Activated naive CD8-positive, alpha-beta T cell treated with anti-CD3 and anti-CD28 coated beads for 36 hours (primary cell): ENCODE data around the gene NAA80. TPM values are rescaled to one million over a fixed set of nuclear protein-coding genes. Genes with fewer than 3 reads are reported as not detected.
A peak's percentile ranks its signal among the peaks of the same experiment; 100 is the strongest.
"Not testable (repeated sequence)": the region's sequence is repeated elsewhere in the genome, so short reads cannot be mapped to it uniquely, and the experiment has no call there.

Source experiments
- DNase-seq: peaks from one replicate; pipeline ENCODE4 v3.0.0; 2021
- H3K27ac Mint-ChIP-seq: one replicate; pipeline ENCODE4 v1.8.0; 2022; ENCODE audit warnings: mild to moderate bottlenecking, moderate library complexity, mixed read lengths
- H3K27me3 Mint-ChIP-seq: one replicate; pipeline ENCODE4 v1.8.0; 2022; ENCODE audit warnings: mild to moderate bottlenecking, mixed read lengths
- H3K36me3 Mint-ChIP-seq: one replicate; pipeline ENCODE4 v1.8.0; 2021; ENCODE audit warnings: mild to moderate bottlenecking, mixed read lengths
- H3K4me1 Mint-ChIP-seq: one replicate; pipeline ENCODE4 v1.8.0; 2021; ENCODE audit warnings: mixed read lengths
- H3K4me3 Mint-ChIP-seq: one replicate; pipeline ENCODE4 v1.8.0; 2022; ENCODE audit warnings: mild to moderate bottlenecking, moderate library complexity, mixed read lengths
- H3K9me3 Mint-ChIP-seq: one replicate; pipeline ENCODE4 v1.8.0; 2022; ENCODE audit warnings: mixed read lengths
- total RNA-seq, 2 experiments: library from RNA; stranded (reverse); gene quantifications; one replicate each; pipeline ENCODE4 v1.2.3, GENCODE V29; 2021

NAA80 gene
- total RNA-seq, 2 experiments from 2014 or later, result 16.3 to 16.7 TPM

DNA sequence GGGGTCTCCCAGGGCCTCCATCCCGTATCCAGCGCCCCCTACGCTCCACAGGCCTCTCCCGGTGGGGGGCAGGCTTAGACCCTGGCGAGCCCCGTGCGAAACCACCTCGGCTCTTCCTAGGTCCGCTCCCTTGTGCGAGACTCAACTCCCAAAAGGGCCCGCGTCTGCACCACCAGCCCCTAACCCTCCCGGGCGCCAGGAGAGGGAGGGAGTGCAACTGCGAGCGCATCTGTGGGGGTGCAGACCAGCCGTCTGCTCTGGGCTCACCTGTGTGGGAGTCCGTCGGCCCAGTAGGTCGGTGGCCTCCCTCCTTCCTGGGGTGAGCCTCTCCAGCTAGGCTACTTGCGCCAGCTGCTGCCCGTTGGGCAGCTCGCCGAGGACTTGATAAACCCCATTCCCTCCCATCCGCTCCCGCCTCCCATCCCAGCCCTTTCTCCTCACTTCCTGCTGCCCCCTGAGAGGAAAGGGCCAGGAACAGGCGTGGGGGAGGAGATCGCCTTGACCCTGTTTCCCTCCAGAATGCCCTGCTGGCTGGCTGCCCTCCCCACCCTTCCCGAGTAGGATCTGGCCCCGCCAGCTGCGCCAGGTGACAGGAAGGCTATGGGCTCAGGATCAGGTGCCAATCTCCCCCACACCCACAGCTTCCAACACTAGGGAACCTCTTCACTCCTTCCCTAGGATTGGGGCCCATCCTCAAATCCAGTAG, 23.3 kb upstream of the NAA80 start, which contains the start of gene HYAL2:
Gene HYAL2, minus strand, starts transcription at position 360 of the 706 bp plus-strand sequence. CDS start 2,256 bp downstream, outside the sequence.
- Mint-ChIP-seq H3K4me3 (peak within 1 kb of the TSS; percentile 78), H3K27ac (peak within 1 kb of the TSS; percentile 90), H3K9me3 (no peaks in the 10 kb centered on the region), H3K4me1 (peaks cover 40% of the 10 kb centered on the region), H3K27me3 (no peaks in the 10 kb centered on the region), H3K36me3 (peaks cover 4% of the 10 kb centered on the region)
- no peak for DNase-seq

DNA sequence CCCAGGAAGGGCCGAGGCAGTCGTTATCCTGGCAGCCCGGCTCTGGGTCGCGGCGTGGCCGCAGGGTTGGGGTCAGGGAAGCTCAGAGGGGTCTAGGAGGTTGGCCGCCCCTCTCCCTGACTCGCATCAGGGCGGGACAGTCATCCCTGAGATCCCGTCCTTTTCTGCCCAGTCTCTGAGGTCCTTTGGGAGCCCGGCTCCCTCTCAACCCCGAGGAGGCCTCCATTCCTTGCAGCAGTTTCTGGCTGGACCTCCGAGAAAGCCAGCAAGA, 22.8 kb upstream of the NAA80 start:
- H3K27me3 Mint-ChIP-seq, result no peaks in the 10 kb centered on the region
- H3K36me3 Mint-ChIP-seq, result peaks cover 4% of the 10 kb centered on the region
- H3K4me1 Mint-ChIP-seq, result peaks cover 41% of the 10 kb centered on the region
- no peak overlapping the region for H3K27ac Mint-ChIP-seq
- DNase-seq, result no peak
- no peaks in the 10 kb centered on the region for H3K9me3 Mint-ChIP-seq
- H3K4me3 Mint-ChIP-seq, result peak overlapping the region; percentile 29

DNA sequence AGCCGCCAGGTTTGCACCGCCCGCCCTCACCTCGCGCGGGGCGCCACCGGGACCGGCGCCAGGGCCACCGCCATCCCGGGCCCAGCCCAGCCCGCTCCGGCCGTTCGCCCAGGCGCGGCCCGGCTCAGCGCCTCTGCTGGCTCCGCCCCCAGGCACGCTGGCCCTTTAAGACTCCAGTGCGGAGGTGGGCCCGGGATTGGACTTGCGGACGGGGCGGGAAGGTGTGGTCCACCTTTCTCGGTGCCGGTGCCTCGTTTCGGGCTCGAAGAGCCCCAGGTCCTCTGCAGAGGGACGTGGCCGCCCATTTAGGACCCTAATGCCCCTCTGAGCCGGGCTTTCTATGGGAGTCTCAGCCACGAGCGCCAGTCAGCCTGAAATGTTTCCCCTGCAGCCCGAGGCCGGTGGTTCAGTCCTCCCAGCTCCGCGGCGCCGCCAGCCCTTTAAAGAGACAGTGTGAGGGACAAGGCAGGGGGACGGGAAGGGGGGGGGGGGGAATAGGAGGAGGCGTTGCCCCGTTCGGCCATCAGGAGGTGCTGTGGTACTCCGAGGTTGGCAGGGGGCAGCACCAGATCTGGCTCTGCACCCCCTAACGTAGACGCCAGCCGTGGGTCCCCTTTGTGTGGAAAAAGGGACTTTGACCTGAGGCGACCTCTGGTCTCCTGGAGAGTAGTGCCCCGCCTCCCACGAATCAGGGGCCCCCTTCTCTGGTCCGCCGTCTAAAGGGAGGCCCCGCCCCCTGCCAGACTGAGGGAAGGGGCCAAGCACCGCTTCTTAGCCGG, 22.3 kb upstream of the NAA80 start:
- no peaks in the 10 kb centered on the region for H3K27me3 Mint-ChIP-seq
- H3K27ac Mint-ChIP-seq, result peak overlapping the region; percentile 90
- DNase-seq, result peak; percentile 84
- H3K36me3 Mint-ChIP-seq, result peaks cover 4% of the 10 kb centered on the region
- H3K9me3 Mint-ChIP-seq, result no peaks in the 10 kb centered on the region
- peaks cover 42% of the 10 kb centered on the region for H3K4me1 Mint-ChIP-seq
- peak overlapping the region; percentile 78 for H3K4me3 Mint-ChIP-seq

DNA sequence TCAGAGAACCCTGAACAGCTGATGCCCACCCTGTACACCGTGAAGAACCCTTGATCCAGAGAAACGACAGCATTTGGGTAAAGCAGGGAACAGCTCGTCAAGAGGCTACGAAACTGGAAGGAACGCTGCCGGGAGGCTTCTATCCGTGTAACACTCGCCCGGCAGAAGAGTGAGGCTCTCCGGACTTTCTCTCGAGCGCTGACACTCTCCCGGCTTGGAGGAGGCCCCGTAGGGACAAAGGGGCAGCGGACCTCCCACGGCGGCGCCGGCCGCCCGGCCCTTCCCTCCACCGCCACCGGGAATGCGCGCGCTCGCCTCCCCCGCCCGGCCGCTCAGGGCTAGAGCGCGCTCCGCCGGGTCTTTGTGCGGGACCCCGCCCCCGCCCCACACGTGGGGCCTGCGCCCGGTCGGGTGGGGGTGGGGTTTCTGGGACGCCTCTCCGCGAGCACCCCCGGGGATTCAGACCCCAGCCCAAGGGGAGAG, 21.7 kb upstream of the NAA80 start:
- no peaks in the 10 kb centered on the region for H3K9me3 Mint-ChIP-seq
- H3K27me3 Mint-ChIP-seq, result no peaks in the 10 kb centered on the region
- peak overlapping the region; percentile 22 for H3K27ac Mint-ChIP-seq
- peak overlapping the region; percentile 80 for H3K4me3 Mint-ChIP-seq
- peaks cover 7% of the 10 kb centered on the region for H3K36me3 Mint-ChIP-seq
- peak; percentile 74 for DNase-seq
- H3K4me1 Mint-ChIP-seq, result peaks cover 43% of the 10 kb centered on the region

DNA sequence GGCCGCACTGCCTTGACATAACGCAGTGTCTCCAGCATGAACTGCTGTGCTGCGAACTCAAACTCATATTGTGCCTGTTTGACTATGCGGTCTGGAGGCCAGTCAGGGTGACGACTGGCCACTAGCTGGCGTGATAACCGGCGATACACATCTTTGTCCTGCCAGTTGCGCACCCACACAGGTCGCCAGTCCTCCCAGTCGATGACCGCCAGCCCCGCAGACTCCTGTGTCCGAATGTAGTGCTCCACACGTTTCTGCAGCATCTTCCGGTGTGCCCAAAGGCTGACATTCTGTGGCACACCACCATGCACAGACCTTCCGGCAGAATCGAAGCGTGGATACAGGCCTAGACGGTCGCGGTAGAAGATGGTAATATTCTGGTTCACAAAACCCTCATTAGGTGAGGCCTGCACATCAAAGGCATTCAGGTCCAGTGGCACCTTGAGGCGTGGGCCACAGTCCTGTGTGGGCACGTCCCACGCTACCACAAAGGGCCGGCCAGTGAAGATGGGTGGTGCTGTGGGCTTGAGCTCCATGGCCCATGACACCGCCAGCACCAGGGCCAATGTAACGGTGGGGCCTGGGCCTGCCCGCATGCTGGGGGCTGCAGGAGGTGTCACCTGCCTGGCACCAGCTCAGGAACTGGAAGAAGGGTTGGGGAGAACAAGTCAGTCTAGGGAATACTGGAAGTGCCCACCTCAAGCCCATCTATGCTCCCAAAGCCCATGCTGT, 20.9 kb upstream of the NAA80 start:
- Mint-ChIP-seq H3K27me3 (no peaks in the 10 kb centered on the region), H3K4me1 (peaks cover 45% of the 10 kb centered on the region), H3K4me3 (peak overlapping the region; percentile 80), H3K27ac (no peak overlapping the region), H3K9me3 (no peaks in the 10 kb centered on the region), H3K36me3 (peaks cover 5% of the 10 kb centered on the region)
- DNase-seq, result no peak

DNA sequence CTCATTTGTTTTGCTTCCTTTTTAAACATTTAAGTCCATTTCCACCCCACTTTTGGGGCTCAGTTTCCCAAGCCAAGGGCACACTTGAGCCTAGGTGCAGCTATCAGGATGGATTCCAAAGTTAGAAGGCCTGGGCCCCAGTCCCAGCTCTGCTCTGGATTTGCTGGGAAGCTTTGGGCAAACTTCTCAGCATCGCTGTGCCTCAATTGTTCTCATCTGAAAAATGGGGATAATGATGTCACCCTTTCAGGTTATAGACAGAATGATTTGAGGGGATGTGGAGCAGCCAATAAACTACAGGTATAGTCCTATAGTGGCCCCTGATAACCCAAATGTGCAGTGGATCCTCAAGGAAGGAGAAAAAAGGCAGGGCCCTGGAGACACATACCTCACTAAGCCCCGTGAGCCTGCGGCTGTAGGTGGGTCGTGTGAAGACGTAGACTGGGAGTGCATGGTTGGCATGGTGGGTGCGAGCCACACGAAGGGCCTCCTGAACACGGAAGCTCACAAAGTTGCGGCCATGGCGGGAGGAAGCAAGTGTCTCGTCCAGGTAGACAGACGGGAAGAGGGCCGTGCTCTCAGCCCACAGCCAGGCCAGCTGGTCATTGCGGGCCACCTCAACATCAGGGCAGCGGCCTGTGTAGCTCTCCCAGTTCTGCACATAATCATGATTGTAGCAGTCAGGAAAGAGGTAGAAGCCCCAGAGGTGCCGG, 20.1 kb upstream of the NAA80 start:
- no peak overlapping the region for H3K27ac Mint-ChIP-seq
- H3K4me1 Mint-ChIP-seq, result peaks cover 38% of the 10 kb centered on the region
- peaks cover 5% of the 10 kb centered on the region for H3K36me3 Mint-ChIP-seq
- H3K4me3 Mint-ChIP-seq, result no peak overlapping the region
- no peak for DNase-seq
- no peaks in the 10 kb centered on the region for H3K27me3 Mint-ChIP-seq
- no peaks in the 10 kb centered on the region for H3K9me3 Mint-ChIP-seq

DNA sequence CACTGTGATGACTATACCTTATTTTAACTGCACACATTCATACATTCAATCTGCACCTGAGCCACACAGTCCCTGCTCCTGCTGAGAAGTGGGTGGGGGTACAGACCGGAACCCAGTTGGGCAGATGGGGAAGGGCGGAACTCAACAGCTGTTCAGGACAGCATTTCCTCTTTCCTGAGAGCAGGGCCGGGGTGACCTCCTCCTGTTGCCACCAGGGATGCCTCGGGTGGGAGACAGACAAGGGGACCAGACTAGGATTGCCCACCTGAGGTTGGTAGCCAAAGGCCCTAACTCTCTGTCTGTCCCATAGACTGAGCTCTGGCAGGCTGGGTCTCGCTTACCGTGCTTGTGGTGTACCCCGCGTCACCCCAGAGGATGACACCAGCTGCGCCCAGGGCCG, 19.4 kb upstream of the NAA80 start:
- H3K9me3 Mint-ChIP-seq, result no peaks in the 10 kb centered on the region
- peaks cover 35% of the 10 kb centered on the region for H3K4me1 Mint-ChIP-seq
- DNase-seq, result no peak
- H3K27ac Mint-ChIP-seq, result no peak overlapping the region
- no peaks in the 10 kb centered on the region for H3K27me3 Mint-ChIP-seq
- no peak overlapping the region for H3K4me3 Mint-ChIP-seq
- H3K36me3 Mint-ChIP-seq, result peaks cover 5% of the 10 kb centered on the region

DNA sequence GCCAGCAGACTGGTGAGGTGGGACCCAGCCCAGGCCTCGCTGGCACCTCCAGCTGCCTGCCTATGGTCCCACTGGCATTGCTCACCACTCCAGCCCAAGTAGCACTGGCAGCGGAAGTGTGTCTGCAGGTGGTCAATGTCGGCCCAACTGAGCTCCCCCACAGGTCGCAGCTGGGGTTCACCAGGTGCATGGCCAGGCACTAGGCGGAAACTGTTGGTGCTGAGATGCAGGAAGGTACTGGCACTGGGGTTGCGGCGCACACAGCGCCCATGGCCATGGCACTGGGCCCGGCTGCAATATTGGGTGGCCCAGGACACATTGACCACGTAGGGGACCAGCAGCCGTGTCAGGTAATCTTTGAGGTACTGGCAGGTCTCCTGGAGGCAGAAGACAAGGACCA, 19.0 kb upstream of the NAA80 start:
- no peak overlapping the region for H3K4me3 Mint-ChIP-seq
- DNase-seq, result no peak
- peaks cover 33% of the 10 kb centered on the region for H3K4me1 Mint-ChIP-seq
- no peaks in the 10 kb centered on the region for H3K9me3 Mint-ChIP-seq
- H3K27me3 Mint-ChIP-seq, result no peaks in the 10 kb centered on the region
- H3K36me3 Mint-ChIP-seq, result peaks cover 5% of the 10 kb centered on the region
- H3K27ac Mint-ChIP-seq, result no peak overlapping the region

DNA sequence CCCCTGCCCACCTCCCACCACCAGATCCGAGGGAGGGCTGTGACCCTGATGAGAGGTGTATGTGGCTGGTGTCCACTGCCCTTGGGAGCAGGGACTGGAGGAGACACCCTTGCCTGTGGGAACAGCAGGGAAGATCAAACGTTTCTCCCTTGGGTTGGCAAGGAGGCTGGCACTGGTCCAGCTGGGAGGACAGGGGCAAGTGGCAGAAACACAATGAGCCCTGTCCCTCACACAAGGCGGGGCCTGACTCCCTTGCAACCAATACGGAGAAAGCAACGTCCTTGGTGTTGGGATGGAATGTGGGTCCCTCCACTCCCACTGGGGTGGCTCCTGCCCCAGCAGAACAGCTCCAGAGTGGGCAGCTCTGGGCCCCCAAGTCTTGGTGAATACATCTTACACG, 18.1 kb upstream of the NAA80 start:
- Mint-ChIP-seq H3K9me3 (no peaks in the 10 kb centered on the region), H3K4me3 (no peak overlapping the region), H3K27me3 (no peaks in the 10 kb centered on the region), H3K36me3 (peaks cover 5% of the 10 kb centered on the region), H3K4me1 (peaks cover 30% of the 10 kb centered on the region), H3K27ac (no peak overlapping the region)
- DNase-seq, result no peak

DNA sequence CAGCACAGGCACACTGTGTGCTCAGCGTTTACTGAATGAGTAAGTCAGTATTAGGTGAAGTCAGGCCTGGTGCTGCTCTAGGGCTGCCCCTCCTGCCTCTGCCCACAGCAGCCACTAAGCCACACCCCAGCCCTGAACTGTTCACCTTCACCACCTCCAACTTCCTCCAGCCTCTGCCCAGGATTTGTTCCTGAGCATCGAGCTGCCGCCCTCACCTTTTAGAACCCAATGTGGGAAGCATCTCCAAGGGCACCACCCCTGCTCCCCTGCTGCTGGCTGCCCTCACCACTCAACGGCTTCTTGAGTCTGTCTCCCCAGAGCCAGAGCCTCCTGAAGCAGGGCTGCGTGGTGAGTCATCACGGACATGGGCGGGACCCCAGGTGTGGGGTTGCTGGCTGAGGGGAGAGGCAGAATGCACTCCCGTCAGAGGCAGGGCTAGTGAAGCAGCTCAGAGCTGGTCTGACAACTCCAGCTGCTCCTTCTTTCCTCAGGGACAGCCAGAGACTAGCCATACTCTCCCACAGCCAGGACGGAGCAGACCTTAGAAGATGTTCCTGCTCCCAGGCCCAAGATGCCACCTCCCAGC, 17.5 kb upstream of the NAA80 start:
- H3K36me3 Mint-ChIP-seq, result peaks cover 5% of the 10 kb centered on the region
- DNase-seq, result peak; percentile 69
- peak overlapping the region; percentile 55 for H3K27ac Mint-ChIP-seq
- no peaks in the 10 kb centered on the region for H3K9me3 Mint-ChIP-seq
- H3K4me3 Mint-ChIP-seq, result peak overlapping the region; percentile 46
- H3K4me1 Mint-ChIP-seq, result peaks cover 30% of the 10 kb centered on the region
- no peaks in the 10 kb centered on the region for H3K27me3 Mint-ChIP-seq

DNA sequence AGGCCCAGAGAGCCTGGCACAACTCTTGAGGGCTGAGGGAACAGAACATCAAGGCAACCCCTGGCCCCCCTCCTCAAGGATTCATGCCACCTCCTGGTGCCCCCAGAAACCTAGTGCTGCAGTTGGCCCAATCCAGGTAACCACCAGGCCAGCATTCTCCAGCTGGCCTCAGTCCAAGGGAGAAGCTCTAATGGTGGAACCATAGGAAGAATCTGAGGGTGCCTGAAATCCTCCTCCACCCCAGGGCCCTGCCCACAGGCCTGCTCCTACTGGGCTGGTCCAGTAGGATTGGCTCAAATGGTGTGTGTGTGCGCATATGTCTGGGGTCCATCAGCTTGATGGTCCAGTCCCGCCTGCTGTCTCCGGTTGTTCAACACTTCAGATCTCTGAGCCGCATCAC, 15.6 kb upstream of the NAA80 start:
- H3K9me3 Mint-ChIP-seq, result no peaks in the 10 kb centered on the region
- H3K27me3 Mint-ChIP-seq, result no peaks in the 10 kb centered on the region
- H3K36me3 Mint-ChIP-seq, result peaks cover 3% of the 10 kb centered on the region
- no peak overlapping the region for H3K27ac Mint-ChIP-seq
- no peak for DNase-seq
- H3K4me1 Mint-ChIP-seq, result peaks cover 25% of the 10 kb centered on the region
- H3K4me3 Mint-ChIP-seq, result no peak overlapping the region

DNA sequence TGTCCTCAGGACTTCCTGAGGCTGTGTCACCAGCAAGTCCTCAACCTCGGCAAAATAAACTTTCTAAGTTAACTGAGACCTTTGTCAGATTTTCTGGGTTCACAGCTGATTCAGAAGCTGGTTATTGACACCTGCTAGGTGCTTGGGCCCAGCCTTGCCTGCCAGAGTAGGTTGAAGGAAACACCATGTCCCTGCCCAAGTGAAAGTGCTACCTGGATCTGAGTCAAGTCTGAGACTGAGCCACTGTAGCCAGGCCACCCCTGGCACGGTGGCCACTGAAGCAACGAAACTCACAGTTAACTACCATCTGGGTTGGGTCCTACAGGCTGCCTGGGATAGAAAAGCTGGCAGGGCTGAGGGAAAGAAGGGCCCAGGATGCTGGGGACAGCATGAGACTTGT, 15.1 kb upstream of the NAA80 start:
- H3K27ac Mint-ChIP-seq, result no peak overlapping the region
- H3K4me3 Mint-ChIP-seq, result no peak overlapping the region
- DNase-seq, result no peak
- no peaks in the 10 kb centered on the region for H3K9me3 Mint-ChIP-seq
- H3K36me3 Mint-ChIP-seq, result peaks cover 3% of the 10 kb centered on the region
- H3K27me3 Mint-ChIP-seq, result no peaks in the 10 kb centered on the region
- peaks cover 22% of the 10 kb centered on the region for H3K4me1 Mint-ChIP-seq

DNA sequence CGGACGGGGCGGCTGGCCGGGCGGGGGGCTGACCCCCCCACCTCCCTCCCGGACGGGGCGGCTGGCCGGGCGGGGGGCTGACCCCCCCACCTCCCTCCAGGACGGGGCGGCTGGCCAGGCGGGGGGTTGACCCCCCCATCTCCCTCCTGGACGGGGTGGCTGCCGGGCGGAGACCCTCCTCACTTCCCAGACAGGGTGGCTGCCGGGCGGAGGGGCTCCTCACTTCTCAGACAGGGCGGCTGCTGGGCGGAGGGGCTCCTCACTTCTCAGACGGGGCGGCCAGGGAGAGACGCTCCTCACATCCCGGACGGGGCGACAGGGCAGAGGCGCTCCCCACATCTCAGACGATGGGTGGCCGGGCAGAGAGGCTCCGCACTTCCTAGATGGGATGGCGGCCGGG, 12.8 kb upstream of the NAA80 start:
- H3K4me3 Mint-ChIP-seq, H3K9me3 Mint-ChIP-seq, DNase-seq, H3K27ac Mint-ChIP-seq, H3K27me3 Mint-ChIP-seq, H3K36me3 Mint-ChIP-seq: not testable (repeated sequence)
- H3K4me1 Mint-ChIP-seq, result peaks cover 13% of the 10 kb centered on the region

DNA sequence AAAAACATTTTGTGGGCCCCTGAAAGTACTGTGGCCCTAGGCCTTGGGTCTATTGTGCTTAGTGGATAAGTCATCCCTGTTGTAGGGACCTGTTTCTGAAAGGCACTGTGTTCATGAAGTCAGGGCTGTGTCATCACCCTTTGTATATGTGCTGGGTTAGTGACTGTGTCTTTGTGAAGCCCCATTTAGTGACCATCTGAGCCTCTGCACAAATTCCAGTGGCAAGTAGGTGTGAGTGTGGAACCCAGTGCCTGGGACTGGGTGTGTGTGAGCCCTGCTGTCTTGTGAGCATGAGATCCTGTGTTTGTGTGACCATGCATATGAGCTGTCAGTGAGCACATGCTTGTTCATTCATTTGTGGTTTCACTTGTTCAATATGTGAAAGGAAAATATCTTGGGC, 5.4 kb upstream of the NAA80 start:
- Mint-ChIP-seq H3K27ac (no peak overlapping the region), H3K9me3 (peaks cover 1% of the 10 kb centered on the region), H3K27me3 (no peaks in the 10 kb centered on the region), H3K36me3 (no peaks in the 10 kb centered on the region), H3K4me3 (no peak overlapping the region), H3K4me1 (peaks cover 17% of the 10 kb centered on the region)
- no peak for DNase-seq
